ENCODE data around the gene DNAJB12. TPM values are rescaled to one million over a fixed set of nuclear protein-coding genes. Genes with fewer than 3 reads are reported as not detected.

The DNAJB12 gene
- total RNA-seq, 1 donor from 2014 or later, result 46.1 TPM

GRCh38 chr10:72375585-72375984 lies 20.9 kb upstream of the DNAJB12 start:
- H3K4me3 ChIP-seq, result no peak overlapping the region
- no peaks in the 10 kb centered on the region for H3K27me3 ChIP-seq
- no peaks in the 10 kb centered on the region for H3K9me3 ChIP-seq
- no peak overlapping the region for H3K27ac ChIP-seq
- H3K36me3 ChIP-seq, result peaks cover 0 to 11% of the 10 kb centered on the region in 2 donors
- no peak for DNase-seq (ENCODE audit: low spot score in 2 of 2)
- no peaks in the 10 kb centered on the region for H3K4me1 ChIP-seq
- TF ChIP-seq CTCF (IDR thresholded peaks at IDR 0.05), result no peak
- intact Hi-C loops (cut with DNase I), result no loop called here

GRCh38 chr10:72375173-72375572 lies 20.5 kb upstream of the DNAJB12 start:
- no peak overlapping the region for H3K4me3 ChIP-seq
- no peak overlapping the region for H3K27ac ChIP-seq
- H3K4me1 ChIP-seq, result no peaks in the 10 kb centered on the region
- no peak for TF ChIP-seq CTCF (IDR thresholded peaks at IDR 0.05)
- intact Hi-C loops (cut with DNase I), result no loop called here
- no peaks in the 10 kb centered on the region for H3K9me3 ChIP-seq
- H3K27me3 ChIP-seq, result no peaks in the 10 kb centered on the region
- H3K36me3 ChIP-seq, result peaks cover 0 to 11% of the 10 kb centered on the region in 2 donors
- DNase-seq (ENCODE audit: low spot score in 2 of 2), result no peak

GRCh38 chr10:72370201-72370722 lies 15.5 kb upstream of the DNAJB12 start:
- Histone ChIP-seq H3K9me3 (no peaks in the 10 kb centered on the region), H3K27me3 (no peaks in the 10 kb centered on the region), H3K4me3 (no peak overlapping the region), H3K36me3 (peaks cover 11 to 25% of the 10 kb centered on the region in 2 donors), H3K27ac (no peak overlapping the region), H3K4me1 (no peaks in the 10 kb centered on the region)
- intact Hi-C loops (cut with DNase I), result no loop called here
- no peak for TF ChIP-seq CTCF (IDR thresholded peaks at IDR 0.05)
- no peak for DNase-seq (ENCODE audit: low spot score in 2 of 2)

- Histone ChIP-seq H3K4me1 (peaks cover 0 to 3% of the 10 kb centered on the region in 2 donors), H3K27me3 (no peaks in the 10 kb centered on the region), H3K27ac (no peak overlapping the region), H3K4me3 (no peak overlapping the region), H3K9me3 (no peaks in the 10 kb centered on the region), H3K36me3 (peaks cover 11 to 20% of the 10 kb centered on the region in 2 donors)
- TF ChIP-seq CTCF (IDR thresholded peaks at IDR 0.05), result no peak
- intact Hi-C loops (cut with DNase I), result loop anchor here (5.0 kb wide), 1 partner anchor 695 kb away; no protein-coding TSS in a partner anchor
- DNase-seq (ENCODE audit: low spot score in 2 of 2), result no peak
These were observed 12.7 kb upstream of the DNAJB12 start for GRCh38 chr10:72367301-72367960.

GRCh38 chr10:72365106-72365895 lies 10.6 kb upstream of the DNAJB12 start:
- Histone ChIP-seq H3K9me3 (no peaks in the 10 kb centered on the region), H3K27me3 (no peaks in the 10 kb centered on the region), H3K4me1 (peaks cover 0 to 3% of the 10 kb centered on the region in 2 donors), H3K27ac (peak overlapping the region; percentile 67 to 74), H3K36me3 (peaks cover 11 to 17% of the 10 kb centered on the region in 2 donors), H3K4me3 (no peak overlapping the region)
- intact Hi-C loops (cut with DNase I), result loop anchor here (2.0 to 5.0 kb wide), 3 partner anchors 470 to 697 kb away; no protein-coding TSS in a partner anchor
- DNase-seq (ENCODE audit: low spot score in 2 of 2), result no peak
- TF ChIP-seq CTCF (IDR thresholded peaks at IDR 0.05), result no peak
